Left cardiac atrium (tissue), 4 donors: ENCODE measurements around the gene BARHL1. TPM values are rescaled to one million over a fixed set of nuclear protein-coding genes. Genes with fewer than 3 reads are reported as not detected.
"Not testable (repeated sequence)": the region's sequence is repeated elsewhere in the genome, so short reads cannot be mapped to it uniquely, and the experiment has no call there.

Source experiments
- ATAC-seq, 2 donors: fragments of 200-7000 bp; cut with Tn5 transposase; one replicate each; pipeline ENCODE4 v1.9.1; 2020; ENCODE audit warnings: mild to moderate bottlenecking in 2 of 2, moderate library complexity in 2 of 2
- DNase-seq: peaks from one replicate; pipeline ENCODE4 v3.0.0-alpha.2; 2020
- intact Hi-C, 2 donors: fragments of 100-400 bp; cut with DNase I; formaldehyde crosslinking; loops; one replicate each; pipeline versions ENCODE4 v1.14.1 to v1.15.1; 2022 to 2023
- total RNA-seq, 2 donors: library from RNA; stranded (reverse); fragmentation: NEBNext Ultra II Directional; extraction: Animal tissue kit (Norgen Biotek cat#: 25700); gene quantifications; one replicate each; pipeline ENCODE4 v1.2.1, GENCODE V29; 2021
- donor health status: DM: no; HTN: yes; CAD: no.
- donor health status: DM: no; HTN: yes; CAD: no; lungs with severe emphysema.
- donor health status: DM: yes; HTN: yes; CAD: no.
- donor health status: Dilated cardiomyopathy.

BARHL1 gene
- total RNA-seq, 2 donors from 2014 or later, result not detected

GRCh38 chr9:132554755-132555154 lies 27.7 kb upstream of the BARHL1 start:
- ATAC-seq, result no peak
- intact Hi-C loops, result no loop called here
- DNase-seq, result no peak

- intact Hi-C loops, result no loop called here
- DNase-seq (no peak), ATAC-seq (no peak)
Measured at GRCh38 chr9:132555528-132555927, 26.9 kb upstream of the BARHL1 start.

GRCh38 chr9:132556235-132556634 lies 26.2 kb upstream of the BARHL1 start:
- ATAC-seq, result no peak
- no peak for DNase-seq
- intact Hi-C loops, result no loop called here

GRCh38 chr9:132556714-132557113 lies 25.7 kb upstream of the BARHL1 start:
- DNase-seq (no peak), ATAC-seq (no peak)
- intact Hi-C loops, result no loop called here

- ATAC-seq (no peak), DNase-seq (no peak)
- intact Hi-C loops, result no loop called here
Measured at GRCh38 chr9:132557159-132557558, 25.2 kb upstream of the BARHL1 start.

GRCh38 chr9:132559711-132560110 lies 22.7 kb upstream of the BARHL1 start:
- DNase-seq (no peak), ATAC-seq (no peak)
- intact Hi-C loops, result no loop called here

GRCh38 chr9:132560616-132561202 lies 21.7 kb upstream of the BARHL1 start:
- DNase-seq (no peak), ATAC-seq (peak; percentile 41 to 45)
- intact Hi-C loops, result no loop called here

GRCh38 chr9:132562306-132562573 lies 20.2 kb upstream of the BARHL1 start:
- peak in 1 of 2 donors; percentile 44 for ATAC-seq
- intact Hi-C loops, result no loop called here
- DNase-seq, result no peak

GRCh38 chr9:132564526-132564925 lies 17.9 kb upstream of the BARHL1 start:
- ATAC-seq (no peak), DNase-seq (no peak)
- intact Hi-C loops, result no loop called here

GRCh38 chr9:132568787-132569186 lies 13.6 kb upstream of the BARHL1 start:
- DNase-seq, intact Hi-C loops, ATAC-seq: not testable (repeated sequence)

- intact Hi-C loops, result loop anchor here in 1 of 2 donors (10.0 kb wide), 1 partner anchor 157 kb away; the partner anchor contains the start of gene CFAP77
- ATAC-seq (no peak), DNase-seq (no peak)
Measured at GRCh38 chr9:132571806-132572600, 10.4 kb upstream of the BARHL1 start.

- intact Hi-C loops, result loop anchor here in 1 of 2 donors (10.0 kb wide), 1 partner anchor 158 kb away; the partner anchor contains the start of gene CFAP77
- ATAC-seq, result peak; percentile 60 to 74
- no peak for DNase-seq
Measured at GRCh38 chr9:132572921-132573320, 9.5 kb upstream of the BARHL1 start.

- peak; percentile 79 to 86 for ATAC-seq
- DNase-seq, result peak; percentile 71
Measured at GRCh38 chr9:132575005-132575609, 7.3 kb upstream of the BARHL1 start.

GRCh38 chr9:132575811-132576210 lies 6.6 kb upstream of the BARHL1 start:
- no peak for ATAC-seq
- intact Hi-C loops, result loop anchor here (1.0 to 10.0 kb wide), 4 partner anchors 69 to 163 kb away; partner anchors contain the start of gene CFAP77 (in 1 of the 2)
- no peak for DNase-seq

More at GRCh38 chr9:132575005-132575609, 7.3 kb upstream of the BARHL1 start:
- intact Hi-C loops, result loop anchor here (1.0 to 10.0 kb wide), 4 partner anchors 68 to 162 kb away; partner anchors contain the start of gene CFAP77 (in 1 of the 2)

- DNase-seq (no peak), ATAC-seq (no peak)
- intact Hi-C loops, result loop anchor here in 1 of 2 donors (5.0 to 10.0 kb wide), 2 partner anchors 70 to 162 kb away; partner anchors contain the start of gene CFAP77
Measured at GRCh38 chr9:132577119-132577518, 5.3 kb upstream of the BARHL1 start.

- DNase-seq (no peak), ATAC-seq (no peak)
- intact Hi-C loops, result loop anchor here in 1 of 2 donors (5.0 to 10.0 kb wide), 2 partner anchors 71 to 164 kb away; partner anchors contain the start of gene CFAP77
Measured at GRCh38 chr9:132578367-132578932, 4.0 kb upstream of the BARHL1 start.

GRCh38 chr9:132579427-132579798 lies 3.0 kb upstream of the BARHL1 start:
- intact Hi-C loops, result loop anchor here in 1 of 2 donors (5.0 to 10.0 kb wide), 2 partner anchors 72 to 165 kb away; partner anchors contain the start of gene CFAP77
- ATAC-seq (no peak), DNase-seq (no peak)

- DNase-seq (no peak), ATAC-seq (no peak)
- intact Hi-C loops, result no loop called here
Measured at GRCh38 chr9:132582786-132583583, 579 bp downstream of the BARHL1 start.
